SKM-1 treated with dmso at 0.1 percent for 144 hours (cell line): Measurements from ENCODE around the gene BICDL1.
"Not testable (repeated sequence)": the region's sequence is repeated elsewhere in the genome, so short reads cannot be mapped to it uniquely, and the experiment has no call there.

Experiments used
- DNase-seq: peaks from one replicate; lab custom pipeline; 2025; ENCODE audit not compliant: unreplicated experiment; lab: John Stamatoyannopoulos, UW

Gene BICDL1, protein sequence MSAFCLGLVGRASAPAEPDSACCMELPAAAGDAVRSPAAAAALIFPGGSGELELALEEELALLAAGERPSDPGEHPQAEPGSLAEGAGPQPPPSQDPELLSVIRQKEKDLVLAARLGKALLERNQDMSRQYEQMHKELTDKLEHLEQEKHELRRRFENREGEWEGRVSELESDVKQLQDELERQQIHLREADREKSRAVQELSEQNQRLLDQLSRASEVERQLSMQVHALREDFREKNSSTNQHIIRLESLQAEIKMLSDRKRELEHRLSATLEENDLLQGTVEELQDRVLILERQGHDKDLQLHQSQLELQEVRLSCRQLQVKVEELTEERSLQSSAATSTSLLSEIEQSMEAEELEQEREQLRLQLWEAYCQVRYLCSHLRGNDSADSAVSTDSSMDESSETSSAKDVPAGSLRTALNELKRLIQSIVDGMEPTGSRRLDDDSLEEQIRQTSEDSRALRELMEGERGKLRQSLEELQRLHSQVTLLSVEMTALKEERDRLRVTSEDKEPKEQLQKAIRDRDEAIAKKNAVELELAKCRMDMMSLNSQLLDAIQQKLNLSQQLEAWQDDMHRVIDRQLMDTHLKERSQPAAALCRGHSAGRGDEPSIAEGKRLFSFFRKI

DNA sequence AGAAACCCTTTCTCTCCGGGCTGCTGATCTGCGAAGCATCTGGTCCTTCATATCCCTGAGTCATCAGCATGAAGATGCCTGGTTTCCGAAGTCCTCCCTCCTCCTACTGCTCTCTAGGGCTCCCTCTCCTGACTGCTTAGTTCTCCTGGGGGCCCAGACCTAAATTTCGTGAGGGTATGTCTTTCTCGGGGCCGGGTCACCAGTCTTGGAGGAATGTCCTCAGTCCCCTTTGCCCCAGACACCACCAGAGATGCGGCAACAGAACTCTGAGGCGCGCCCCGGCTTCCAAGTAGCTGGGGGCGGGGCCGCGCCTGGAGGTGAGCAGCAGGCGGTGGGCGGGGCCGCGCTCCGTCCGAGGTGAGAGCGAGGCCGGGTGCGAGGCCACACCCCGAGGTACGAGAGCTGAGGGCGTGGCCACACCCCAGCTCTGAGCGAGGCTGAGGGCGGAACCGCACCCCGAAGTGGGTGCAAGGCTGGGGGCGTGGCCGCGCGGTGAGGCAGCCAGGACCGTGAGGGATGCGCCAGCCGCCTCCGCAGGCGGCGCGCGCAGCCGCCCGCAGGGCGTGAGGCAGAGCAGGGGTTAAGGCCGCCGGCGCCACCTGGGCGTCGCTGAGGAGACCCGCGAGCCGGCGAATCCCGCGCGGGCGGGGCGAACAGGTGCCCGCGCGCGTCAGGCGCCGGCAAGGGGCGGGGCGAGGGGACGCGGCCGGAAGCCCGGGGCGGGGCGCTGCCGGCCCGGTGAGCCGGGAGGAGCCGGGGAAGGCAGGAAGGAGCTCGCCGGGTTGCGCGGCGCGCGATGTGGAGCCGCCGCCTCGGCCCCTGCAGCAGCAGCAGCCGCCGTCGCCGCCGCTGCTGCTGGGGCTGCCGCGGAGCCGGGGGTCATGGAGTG is at the start of gene BICDL1:
TSS of gene BICDL1 (plus strand) at position 765 of the 889 bp plus-strand sequence. CDS start 633 bp downstream, outside the sequence.
- peak; percentile 47 for DNase-seq

DNA sequence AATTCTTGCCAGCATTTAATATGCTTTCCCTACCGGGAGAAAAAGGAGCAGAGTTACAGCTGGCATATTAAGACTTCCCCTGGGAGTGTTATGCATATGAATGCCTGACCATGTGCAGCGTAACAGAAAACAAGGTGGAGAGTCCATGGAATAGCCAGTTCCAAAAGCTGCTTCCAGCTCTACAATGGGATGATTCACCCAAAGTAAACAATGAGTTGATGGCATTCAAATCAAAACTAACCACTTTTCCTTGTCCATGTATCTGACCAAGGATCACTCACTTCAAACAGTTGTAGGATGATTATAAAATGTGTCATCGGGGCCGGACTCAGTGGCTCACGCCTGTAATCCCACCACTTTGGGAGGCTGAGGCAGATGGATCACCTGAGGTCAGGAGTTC is 48.1 kb upstream of the BICDL1 start:
- DNase-seq: no peak

DNA sequence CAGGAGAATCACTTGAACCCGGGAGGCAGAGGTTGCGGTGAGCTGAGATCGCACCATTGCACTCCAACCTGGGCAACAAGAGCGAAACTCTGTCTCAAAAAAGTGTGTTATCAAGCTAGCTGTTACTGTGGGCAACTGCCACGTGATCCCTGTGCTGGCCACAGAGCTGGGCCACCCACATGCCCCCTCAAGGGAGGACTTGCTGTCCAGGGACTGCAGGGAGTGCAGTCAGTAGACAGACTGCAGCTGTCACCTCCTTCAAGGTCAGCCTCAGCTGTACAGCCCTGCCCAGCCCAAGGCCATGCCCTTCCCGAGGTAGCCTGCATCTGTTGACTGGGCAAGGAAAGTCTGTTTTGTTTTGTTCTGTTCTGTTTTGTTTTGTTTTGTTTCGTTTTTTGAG is 46.6 kb upstream of the BICDL1 start:
- DNase-seq: no peak

DNA sequence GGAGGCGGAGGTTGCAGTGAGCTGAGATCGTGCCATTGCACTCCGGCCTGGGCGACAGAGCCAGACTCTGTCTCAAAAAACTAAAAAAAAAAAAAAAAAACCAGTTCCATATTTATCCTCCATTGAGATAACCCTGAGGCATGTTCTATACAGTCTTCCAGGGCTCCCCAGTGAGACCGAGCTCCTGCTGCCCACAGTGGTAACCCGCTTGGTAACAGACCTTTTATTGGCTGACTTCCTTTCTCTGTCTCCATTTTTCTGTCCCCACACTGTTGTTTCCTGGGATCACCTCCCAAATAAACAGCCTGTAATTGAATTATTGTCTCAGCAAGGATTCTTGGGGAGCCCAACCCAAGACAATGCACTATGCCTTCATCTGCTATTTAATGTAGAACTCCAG is 42.8 kb upstream of the BICDL1 start:
- DNase-seq: no peak

DNA sequence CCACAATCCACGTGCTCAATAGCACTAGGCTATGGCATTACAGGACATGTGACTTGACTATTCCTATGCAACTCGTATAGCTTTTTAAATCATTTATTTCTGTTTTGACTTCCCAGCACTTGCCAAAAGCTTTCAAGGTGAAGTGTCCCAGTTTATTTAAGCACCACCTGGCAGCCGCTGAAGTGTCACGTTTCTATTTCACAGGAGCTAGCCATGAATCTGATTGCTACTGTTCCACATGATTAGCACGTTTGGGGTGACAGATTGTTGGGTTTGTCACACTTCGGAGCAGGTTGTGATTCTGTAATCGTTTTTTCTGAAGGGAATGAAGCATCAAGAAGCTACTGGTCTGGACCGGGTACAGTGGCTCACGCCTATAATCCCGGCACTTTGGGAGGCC is 39.9 kb upstream of the BICDL1 start:
- no peak for DNase-seq

DNA sequence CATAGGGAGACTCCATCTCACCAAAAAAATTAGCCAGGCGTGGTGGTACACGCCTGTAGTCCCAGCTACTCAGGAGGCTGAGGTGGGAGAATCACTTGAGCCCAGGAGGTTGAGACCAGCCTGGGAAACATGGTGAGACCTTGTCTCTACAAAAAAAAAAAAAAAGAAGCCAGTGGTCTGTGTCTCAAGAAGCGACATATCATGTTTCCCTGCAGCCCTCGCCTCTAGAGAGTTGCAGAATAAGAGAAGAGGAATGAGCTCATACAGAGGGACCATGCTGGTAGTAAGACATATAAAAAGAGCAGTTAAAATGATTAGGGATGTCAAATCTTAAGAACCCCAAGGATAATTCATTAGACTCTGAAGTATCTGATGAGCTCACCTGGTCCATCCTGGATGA is 39.4 kb upstream of the BICDL1 start:
- DNase-seq: no peak

DNA sequence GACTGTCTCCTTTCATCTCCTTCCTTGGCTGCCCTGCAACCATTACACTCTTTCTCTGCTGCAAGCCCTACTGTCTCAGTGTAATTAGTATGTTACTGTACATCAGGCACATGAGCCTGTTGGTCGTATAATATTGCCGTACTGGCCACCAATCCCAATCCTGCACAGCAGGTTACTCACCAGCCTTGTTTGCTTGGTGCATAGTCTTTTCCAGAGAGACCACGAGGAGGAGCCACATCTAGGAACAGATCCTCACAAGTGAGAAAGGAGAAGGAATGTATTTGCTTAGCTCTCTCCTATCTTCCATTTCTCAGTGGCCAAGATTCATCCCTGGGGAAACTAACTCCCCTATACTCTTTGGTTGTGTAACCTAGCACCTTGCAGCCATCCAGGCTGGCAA is 33.0 kb upstream of the BICDL1 start:
- DNase-seq: no peak

DNA sequence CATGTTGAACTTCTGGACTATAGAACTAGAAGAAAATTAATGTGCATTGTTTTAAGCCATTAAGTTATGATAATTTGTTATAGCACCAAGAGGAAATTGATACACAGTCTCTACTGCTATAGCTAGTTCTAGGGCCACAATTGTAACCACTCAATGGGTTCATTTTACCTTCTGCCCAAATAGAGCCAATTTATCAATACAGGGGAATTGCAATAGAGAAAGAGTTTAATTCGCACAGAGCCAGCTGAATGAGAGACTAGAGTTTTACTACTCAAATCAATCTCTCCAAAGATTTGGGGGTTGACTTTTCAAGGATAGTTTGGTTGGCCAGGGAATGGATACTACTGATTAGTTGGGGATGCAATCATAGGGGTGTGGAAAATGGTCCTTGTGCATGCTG is 31.9 kb upstream of the BICDL1 start:
- no peak for DNase-seq

DNA sequence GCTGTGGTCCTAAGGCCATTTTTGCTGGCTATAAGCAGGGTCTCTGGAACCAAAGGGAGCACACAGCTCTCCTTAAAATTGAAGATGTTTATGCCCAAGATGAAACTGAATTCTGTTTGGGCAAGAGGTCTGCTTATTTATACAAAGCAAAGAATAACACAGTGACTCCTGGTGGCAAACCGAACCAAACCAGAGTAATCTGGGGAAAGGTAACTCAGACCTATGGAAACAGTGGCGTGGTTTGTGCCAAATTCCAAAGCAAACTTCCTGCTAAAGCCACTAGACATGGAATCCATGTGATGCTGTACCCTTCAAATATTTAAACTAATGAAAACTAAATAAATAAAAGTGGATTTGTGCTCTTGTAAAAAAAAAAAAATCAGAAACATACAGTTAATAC is 29.6 kb upstream of the BICDL1 start:
- DNase-seq: no peak

DNA sequence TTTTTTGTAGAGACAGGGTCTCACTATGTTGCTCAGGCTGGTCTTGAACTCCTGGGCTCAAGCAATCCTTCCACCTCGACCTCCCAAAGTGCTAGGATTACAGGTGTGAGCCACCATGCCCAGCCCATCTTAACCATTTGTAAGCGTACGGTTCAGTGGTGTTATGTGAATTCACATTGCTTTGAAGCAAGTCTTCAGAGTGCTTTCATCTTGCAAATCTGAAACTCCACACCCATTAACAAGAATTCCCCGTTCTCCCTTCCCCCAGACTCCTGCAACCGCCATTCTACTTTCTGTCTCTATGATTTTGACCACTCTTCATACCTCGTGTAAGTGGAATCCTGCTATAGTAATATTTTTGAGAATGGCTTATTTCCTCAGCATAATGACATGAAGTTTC is 24.9 kb upstream of the BICDL1 start:
- no peak for DNase-seq

DNA sequence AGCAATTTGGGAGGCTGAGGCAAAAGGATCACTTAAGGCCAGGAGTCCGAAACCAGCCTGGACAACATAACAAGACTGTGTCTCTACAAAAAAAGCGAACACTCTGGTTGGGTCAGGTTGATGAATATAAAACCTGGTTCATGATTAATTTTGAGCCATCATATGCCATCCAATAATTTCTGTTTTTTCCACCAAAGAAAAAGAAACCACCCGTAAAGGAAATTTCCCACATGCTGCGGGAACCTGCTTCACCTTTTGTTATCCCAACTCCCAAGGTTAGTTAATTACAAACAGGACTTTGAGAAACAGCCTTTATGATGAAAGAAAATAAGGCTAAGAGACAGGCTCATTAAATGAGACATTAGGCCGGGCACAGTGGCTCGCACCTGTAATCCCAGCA is 24.1 kb upstream of the BICDL1 start:
- no peak for DNase-seq

DNA sequence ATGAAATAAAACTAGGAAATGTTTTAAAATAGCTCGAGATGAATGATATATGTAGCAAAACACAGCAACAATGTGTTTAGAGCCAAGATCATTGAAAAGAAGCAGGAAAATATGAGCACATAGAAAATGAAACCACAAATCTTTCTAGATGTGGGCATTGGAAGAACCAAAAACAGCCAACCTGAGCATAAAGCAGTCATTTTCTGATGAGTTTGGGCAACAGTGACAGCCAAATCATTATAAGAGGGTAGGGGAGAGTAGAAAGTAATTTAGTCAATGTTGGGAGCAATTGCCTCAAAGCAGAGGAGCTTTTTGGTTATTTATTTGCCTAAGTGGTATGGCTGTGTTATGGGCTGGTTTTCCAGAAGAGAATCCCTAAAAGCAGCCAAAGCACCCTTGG is 8.8 kb upstream of the BICDL1 start:
- DNase-seq: no peak

DNA sequence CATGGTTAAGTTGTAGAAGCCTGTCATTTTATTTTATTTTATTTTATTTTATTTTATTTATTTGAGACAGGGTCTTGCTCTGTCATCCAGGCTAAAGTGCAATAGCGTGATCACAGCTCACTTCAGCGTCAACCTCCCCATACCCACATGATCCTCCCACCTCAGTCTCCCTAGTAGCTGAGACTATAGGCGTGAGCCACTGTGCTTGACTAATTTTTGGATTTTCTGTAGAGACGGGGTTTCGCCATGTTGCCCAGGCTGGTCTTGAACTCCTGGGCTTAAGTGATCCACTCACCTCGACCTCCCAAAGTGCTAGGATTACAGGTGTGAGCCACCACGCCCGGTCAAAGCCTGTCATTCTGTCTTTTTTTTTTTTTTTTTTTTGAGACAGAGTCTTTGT is 8.3 kb upstream of the BICDL1 start:
- not testable (repeated sequence) for DNase-seq

DNA sequence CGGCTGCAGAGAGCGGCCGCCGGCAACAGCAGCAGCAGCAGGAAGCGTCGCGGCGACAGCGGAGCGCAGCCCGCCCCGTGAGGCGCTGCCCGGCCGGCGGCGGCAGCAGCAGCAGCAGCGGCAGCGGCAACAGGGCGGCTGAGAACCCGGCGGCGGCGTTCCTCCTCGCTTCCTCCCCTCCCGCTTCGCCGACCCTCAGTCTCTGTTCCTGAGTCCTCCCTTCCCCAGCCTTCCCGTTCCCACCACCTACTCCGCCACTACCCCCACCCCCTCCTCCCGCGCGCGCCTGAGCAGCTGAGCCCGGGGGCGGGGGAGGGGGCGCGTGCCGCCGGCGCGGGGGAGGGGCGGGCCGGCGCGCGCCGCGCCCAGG is 310 bp downstream of the BICDL1 start:
- no peak for DNase-seq

DNA sequence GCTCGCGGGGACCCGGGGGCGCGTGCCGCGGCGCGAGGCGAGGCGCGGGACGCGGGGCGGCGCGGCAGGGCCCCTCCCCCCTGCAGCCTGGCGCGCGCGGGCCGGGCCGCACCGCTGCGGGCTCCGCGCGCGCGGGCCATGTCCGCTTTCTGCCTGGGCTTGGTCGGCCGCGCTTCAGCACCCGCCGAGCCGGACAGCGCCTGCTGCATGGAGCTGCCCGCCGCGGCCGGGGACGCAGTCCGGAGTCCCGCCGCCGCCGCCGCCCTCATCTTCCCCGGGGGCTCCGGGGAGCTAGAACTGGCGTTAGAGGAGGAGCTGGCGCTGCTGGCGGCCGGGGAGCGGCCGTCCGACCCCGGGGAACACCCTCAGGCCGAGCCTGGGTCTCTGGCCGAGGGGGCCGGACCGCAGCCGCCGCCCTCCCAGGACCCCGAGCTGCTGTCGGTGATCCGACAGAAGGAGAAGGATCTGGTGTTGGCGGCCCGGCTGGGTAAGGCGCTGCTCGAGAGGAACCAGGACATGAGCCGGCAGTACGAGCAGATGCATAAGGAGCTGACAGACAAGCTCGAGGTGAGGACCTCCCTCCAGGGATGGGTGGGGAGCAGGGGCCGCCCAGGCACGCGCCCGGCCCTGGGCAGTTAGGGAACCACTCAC is 820 bp downstream of the BICDL1 start:
- peak; percentile 12 for DNase-seq

DNA sequence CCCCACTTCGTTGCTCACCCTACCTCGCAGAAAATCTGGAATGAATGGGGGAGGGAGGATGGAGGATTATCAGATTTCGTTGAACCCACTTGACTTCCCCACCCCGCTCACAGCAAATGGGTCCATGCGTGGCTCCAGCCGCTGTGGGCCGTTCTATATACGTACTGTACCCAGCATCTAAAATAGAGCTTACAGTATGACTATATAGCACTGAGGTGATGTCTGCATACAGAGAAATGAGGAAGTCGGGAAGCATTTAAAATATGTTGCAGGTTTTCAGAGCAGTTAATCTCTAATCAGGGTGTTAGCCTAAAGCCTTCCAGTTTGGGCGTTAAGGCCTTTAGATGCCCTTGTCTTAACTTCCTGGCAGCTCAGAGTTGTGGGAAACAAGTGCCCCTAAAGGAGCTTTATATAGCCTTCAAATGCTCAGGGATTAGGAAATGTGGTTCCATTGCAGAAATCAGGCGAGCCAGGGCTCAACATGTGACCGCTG is 1.4 kb downstream of the BICDL1 start:
- DNase-seq: no peak

DNA sequence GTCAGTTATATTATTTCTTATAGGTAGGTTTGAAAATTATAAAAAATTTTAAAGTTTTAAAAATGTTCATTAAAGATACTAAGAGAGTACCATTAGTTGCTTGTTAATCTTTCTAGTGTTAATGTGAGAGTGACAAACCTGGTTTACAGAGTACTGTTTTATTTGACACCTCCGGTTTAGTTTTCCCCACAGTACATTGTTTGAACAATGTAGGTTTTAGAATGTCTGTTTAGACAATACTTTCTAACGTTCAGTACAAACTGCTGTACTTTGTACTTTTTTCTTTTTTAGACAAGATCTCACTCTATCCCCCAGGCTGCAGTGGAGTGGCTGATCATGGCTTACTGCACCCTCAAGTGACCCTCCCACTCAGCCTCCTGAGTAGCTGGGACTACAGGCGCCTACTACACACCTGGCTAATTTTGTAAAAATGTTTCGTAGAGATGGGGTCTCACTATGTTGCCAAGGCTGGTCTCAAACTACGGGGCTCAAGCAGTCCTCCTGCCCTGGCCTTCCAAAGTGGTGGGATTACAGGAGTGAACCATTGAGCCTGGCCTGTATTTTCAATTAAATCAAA is 3.2 kb downstream of the BICDL1 start:
- no peak for DNase-seq

DNA sequence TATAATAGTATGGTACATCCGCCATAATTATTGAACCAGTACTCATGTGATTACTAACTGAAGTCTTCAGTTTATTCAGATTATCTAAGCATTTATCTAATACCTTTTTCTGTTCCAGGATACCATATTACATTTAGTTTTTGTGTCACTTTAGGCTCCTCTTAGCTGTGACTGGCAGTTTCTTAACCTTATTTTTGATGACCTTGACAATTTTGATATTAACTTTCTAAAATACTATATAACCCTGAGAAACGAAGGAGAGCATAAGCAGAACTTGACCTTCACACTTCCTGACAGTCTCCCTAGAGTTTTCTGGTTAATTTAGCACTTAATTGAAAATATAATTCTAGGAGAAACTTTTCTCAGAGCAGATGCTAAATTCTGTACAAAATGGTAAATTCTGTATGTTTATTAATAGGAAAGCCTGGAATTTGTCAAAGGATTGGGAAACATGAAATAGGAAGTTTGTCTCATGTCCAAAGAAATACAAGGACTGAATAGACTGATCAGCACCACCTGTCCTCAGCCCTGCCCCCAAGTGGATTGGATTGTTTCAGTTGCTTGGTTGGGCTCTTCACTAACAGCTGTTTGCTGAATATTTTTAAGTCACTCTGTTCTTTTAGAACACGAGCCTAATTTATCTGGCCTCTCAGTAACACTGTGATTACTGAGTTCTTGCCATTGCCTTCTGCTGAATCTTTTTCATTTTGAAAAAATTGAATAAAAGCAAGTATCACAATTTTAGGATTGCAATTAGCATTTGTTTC is 6.0 kb downstream of the BICDL1 start:
- DNase-seq: no peak

DNA sequence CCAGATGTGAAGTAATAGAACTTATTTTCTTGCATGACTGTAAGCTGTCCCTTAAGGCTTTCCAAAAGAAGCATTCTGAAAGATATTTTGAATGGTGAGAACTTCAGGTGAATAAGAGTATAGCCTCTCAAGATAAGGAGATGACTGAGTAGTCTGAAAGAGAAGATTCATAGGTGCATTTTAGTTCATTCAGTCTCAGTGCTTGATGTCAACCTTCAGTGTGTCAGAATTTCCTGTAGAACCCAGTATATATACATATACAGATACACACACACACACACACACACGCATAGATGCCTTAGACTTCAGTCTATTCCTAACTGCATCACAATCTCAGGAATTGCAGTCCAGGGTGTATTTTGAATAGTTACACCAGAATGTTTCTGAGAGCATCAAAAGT is 7.4 kb downstream of the BICDL1 start:
- DNase-seq: no peak
